Measurements from ENCODE around the gene DHX34. TPM values are rescaled to one million over a fixed set of nuclear protein-coding genes. Genes with fewer than 3 reads are reported as not detected.
A peak's percentile ranks its signal among the peaks of the same experiment; 100 is the strongest.

Gene DHX34
- total and polyA plus RNA-seq, 9 donors, result 2.6 to 21.3 (median 15.3) TPM

GRCh38 chr19:47315125-47315821, 33.8 kb upstream of the DHX34 start:
- TF ChIP-seq POLR2A (IDR thresholded peaks at IDR 0.05), result no peak
- TF ChIP-seq EP300 (IDR thresholded peaks at IDR 0.05), result peak; percentile 27
- TF ChIP-seq CTCF (IDR thresholded peaks at IDR 0.05), result no peak
- no peak overlapping the region for H3K4me3 ChIP-seq
- H3K9me3 ChIP-seq, result no peaks in the 10 kb centered on the region
- intact Hi-C loops (cut with DNase I), result no loop called here
- no peak overlapping the region for H3K27ac ChIP-seq
- WGBS, 3 donors, result 31 to 35% (median 33%) methylated on average over 12 of the region's 12 CpGs
- DNase-seq, result peak in 1 of 5 donors; percentile 29
- no peaks in the 10 kb centered on the region for H3K36me3 ChIP-seq
- H3K4me1 ChIP-seq (ENCODE audit: insufficient read depth), result no peaks in the 10 kb centered on the region
- no peaks in the 10 kb centered on the region for H3K27me3 ChIP-seq

GRCh38 chr19:47316513-47316912, 32.6 kb upstream of the DHX34 start:
- Histone ChIP-seq H3K4me1 (ENCODE audit: insufficient read depth) (no peaks in the 10 kb centered on the region), H3K27ac (no peak overlapping the region), H3K9me3 (no peaks in the 10 kb centered on the region), H3K27me3 (no peaks in the 10 kb centered on the region), H3K4me3 (no peak overlapping the region), H3K36me3 (no peaks in the 10 kb centered on the region)
- intact Hi-C loops (cut with DNase I), result no loop called here
- TF ChIP-seq CTCF (IDR thresholded peaks at IDR 0.05), result no peak
- TF ChIP-seq POLR2A (IDR thresholded peaks at IDR 0.05), result no peak
- no peak for TF ChIP-seq EP300 (IDR thresholded peaks at IDR 0.05)
- DNase-seq, result no peak
- 82 to 92% (median 89%) methylated on average over 4 of the region's 4 CpGs for WGBS, 3 donors

- Histone ChIP-seq H3K36me3 (no peaks in the 10 kb centered on the region), H3K4me1 (ENCODE audit: insufficient read depth) (no peaks in the 10 kb centered on the region), H3K9me3 (no peaks in the 10 kb centered on the region), H3K27me3 (no peaks in the 10 kb centered on the region), H3K4me3 (no peak overlapping the region), H3K27ac (no peak overlapping the region)
- intact Hi-C loops (cut with DNase I), result no loop called here
- DNase-seq, result no peak
- no peak for TF ChIP-seq CTCF (IDR thresholded peaks at IDR 0.05)
- no peak for TF ChIP-seq EP300 (IDR thresholded peaks at IDR 0.05)
- no peak for TF ChIP-seq POLR2A (IDR thresholded peaks at IDR 0.05)
- WGBS, 3 donors, result 90 to 92% (median 90%) methylated on average over 46 of the region's 46 CpGs
Observed at GRCh38 chr19:47319923-47320871, 28.9 kb upstream of the DHX34 start.

- intact Hi-C loops (cut with DNase I), result no loop called here
- WGBS, 3 donors, result 84 to 93% (median 89%) methylated on average over 1 of the region's 1 CpG
- no peaks in the 10 kb centered on the region for H3K27me3 ChIP-seq
- no peak for DNase-seq
- H3K4me1 ChIP-seq (ENCODE audit: insufficient read depth), result no peaks in the 10 kb centered on the region
- no peak overlapping the region for H3K4me3 ChIP-seq
- no peaks in the 10 kb centered on the region for H3K9me3 ChIP-seq
- H3K36me3 ChIP-seq, result no peaks in the 10 kb centered on the region
- H3K27ac ChIP-seq, result no peak overlapping the region
- TF ChIP-seq EP300 (IDR thresholded peaks at IDR 0.05) (no peak), POLR2A (IDR thresholded peaks at IDR 0.05) (no peak), CTCF (IDR thresholded peaks at IDR 0.05) (no peak)
Observed at GRCh38 chr19:47321630-47322029, 27.5 kb upstream of the DHX34 start.

Measured in ovary (tissue), 9 donors.